GM19452 (cell line): ENCODE results near the gene ATP2A3.

Experiments used
- ATAC-seq: cut with Tn5 transposase; IDR thresholded peaks from one replicate; pipeline ENCODE4 v1.9.1; 2021; ENCODE audit not compliant: unreplicated experiment

ATP2A3 gene

DNA sequence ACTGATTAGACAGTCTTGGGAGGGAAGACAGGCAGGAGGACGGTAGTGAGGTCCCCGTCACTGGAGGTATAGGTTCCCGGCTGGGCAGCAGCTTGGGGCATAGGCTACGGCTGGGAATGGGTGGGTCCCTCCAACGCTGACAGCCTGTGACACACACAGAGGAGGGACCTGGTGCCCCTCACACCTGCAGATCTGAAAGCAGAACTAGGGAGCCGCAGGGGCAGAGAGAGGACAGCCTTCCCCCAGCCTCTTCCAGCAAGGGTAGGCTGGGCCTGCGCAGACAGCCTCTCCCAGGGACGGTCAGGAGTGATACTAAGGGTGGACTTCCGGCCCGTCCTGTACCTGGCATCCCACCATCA, 49.9 kb downstream of the ATP2A3 start:
- ATAC-seq: peak; percentile 48

DNA sequence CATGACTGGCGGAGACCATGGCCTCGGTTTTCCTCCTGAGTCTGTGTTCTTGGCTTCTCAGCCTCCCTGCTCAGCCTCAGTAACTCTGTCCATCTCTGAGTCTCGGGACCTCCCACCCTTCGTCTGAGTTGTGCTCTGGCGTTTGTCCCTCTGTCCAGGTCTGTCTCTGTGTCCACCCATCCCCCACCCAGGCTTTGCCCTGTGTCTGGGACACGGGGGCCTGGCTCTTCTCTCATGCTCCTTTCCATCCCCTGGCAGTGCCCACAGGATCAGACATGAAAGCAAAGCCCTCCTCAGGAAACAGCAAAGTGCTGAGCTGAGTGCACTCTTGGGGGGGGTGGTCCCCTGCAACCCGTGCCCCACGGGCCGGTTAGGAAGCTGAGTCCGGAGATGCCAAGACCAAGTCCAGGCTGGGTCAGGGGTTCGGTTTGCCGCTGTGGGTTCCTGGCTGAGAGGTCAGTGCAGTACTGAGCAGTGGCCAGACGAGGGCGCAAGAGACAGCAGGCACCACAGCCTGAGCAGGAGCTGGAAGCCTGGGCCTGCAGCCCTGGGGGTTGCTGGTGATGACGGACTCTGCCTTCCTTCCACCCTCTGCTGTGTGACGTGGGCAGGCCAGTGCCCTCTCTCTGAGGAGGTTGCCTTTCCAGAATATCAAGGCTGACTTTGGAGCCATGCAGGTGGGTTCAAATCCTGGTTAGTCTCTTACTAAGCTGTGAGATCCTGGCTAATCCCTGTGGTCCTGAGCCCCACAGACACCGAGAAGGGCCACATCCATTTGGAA, 50.5 kb downstream of the ATP2A3 start:
- peak; percentile 39 for ATAC-seq

DNA sequence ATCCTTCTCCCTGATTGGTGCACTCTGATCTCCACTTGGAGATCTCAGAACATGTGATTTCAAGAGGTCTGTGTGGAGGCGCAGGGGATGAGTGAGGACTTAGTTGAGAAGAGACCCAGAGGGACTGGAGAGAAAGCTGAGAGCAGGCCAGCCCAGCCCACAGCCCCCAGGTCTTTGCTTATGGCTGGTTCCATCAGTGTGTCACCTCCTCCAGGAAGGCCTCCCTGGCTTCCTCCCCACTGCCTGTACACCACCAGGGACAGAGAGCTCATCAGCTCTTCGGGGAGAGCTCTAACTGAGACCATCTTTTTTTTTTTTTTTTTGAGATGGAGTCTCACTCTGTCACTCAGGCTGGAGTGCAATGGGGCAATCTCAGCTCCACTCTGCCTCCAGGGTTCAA, 51.4 kb downstream of the ATP2A3 start:
- ATAC-seq: no peak

DNA sequence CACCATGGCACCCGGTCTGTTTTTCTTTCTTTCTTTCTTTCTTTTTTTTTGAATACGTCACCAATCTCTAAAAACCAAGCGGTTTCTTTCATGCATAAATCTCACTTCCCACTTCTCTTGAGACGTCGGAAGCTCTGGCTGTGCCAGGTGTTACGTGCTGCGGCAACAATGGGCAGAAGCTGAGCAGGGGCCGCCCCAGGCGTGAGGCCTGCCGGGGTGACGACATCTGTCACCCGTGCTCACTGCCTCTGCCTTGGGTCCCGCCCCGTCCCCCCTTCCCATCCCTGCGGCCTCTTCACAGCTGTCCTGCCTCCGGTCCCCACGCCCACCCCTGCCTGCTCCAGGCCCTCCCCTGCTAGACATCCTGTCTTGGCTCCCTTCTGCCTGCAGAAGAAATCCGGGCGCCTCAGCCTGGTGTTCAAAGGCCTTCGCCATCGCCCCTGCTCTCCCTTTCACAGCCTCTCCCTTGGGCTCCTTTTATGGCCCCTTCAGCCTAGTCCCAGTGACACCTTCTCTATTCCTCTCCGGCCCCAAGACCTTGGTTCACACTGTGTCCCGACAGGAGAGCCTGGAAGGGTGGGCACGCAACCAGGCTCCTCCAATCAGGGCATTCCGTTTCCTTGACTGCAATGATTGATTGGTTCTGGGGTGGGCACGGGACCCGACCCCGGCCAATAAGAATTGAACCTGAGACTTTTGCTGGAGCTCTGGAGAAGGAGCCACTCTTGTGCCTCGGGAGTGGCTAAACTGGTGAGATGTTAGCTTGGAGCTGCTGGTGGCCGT, 52.8 kb downstream of the ATP2A3 start:
- ATAC-seq: peak; percentile 66

DNA sequence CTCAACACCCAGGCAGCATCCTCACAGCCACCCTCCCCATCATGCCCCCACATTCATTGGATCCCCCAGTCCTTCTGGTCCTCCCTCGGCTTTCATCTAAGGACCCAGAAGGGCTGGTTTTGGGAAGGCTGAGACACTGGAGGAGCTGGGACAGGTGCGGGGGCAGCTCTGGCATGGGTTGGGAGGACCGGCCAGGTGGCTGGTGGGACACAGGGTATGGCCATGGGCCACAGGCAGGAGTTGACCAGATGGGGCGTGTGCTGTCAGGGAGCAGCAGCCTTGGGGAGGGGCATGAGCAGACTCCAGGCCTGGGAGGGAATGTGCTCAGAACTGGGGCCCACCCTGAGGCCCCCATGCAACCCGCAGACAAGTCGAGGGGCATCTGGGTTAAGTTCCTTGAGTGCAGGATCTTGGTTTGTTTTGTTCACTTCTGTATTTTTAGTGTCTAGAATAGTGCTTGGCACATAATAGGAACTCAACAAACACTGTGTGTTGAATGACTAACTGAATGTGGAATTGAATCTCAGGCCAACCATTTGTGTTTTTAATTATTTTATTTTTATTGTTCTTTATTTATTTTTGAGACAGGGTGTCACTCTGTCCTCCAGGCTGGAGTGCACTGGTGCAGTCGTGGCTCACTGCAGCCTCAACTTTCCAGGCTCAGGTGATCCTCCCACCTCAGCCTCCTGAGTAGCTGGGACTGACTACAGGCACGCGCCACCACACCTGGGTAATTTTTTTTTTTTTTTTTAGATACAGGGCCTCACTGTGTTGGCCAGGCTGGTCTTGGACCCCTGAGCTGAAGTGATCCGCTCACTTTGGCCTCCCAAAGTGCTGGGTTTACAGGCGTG, 53.6 kb downstream of the ATP2A3 start:
- no peak for ATAC-seq

DNA sequence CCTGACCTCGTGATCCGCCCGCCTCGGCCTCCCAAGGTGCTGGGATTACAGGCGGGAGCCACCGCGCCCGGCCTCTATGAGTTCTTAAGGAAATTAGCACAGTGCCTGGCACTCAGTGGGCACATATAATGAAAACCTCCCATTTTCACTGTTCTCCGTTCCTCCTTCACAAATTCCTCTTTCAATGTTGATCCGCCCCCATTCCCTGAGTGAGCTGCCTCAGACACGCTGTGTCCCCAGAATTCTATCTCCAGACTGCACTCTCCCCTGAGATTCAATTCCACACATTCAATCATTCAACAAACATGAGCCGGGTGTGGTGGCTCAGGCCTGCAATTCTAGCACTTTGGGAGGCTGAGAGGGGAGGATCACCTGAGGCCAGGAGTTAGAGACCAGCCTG, 55.0 kb downstream of the ATP2A3 start:
- ATAC-seq: no peak

DNA sequence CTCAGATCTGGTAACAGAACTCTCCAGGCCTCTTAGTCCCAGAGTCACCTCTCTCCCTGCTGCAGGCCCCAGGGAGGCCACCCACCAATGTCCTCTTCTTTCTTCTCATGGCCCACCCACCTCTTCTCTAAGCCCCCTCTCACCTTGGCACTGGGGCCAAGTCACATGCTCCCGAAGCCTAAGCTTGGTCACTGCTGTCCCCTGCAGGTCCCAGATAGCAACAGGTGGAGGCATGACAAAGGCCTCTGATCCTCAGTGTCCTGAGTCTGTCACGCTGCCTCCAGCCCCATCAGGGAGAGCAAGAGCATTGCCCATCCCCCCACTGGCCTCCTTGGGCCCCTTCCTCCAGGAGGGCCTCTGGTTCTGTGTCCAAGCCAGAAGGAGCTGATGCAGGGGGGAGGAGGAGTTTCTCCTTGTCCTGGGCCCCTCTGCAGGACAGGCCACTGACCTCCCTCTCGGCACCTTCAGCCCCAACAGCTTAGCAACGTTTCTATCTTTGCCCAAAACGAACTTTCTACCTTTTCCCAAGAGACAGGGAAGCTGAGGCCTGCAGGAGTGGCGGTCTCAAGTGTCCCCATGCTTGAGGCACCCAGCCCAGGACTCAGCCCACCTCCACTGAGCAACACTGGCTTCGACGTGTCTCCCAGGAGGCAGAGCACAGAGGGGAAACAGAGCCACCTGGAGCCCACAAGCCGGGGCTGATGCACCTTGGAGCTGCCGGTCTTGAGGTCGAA, 56.6 kb downstream of the ATP2A3 start:
- no peak for ATAC-seq

DNA sequence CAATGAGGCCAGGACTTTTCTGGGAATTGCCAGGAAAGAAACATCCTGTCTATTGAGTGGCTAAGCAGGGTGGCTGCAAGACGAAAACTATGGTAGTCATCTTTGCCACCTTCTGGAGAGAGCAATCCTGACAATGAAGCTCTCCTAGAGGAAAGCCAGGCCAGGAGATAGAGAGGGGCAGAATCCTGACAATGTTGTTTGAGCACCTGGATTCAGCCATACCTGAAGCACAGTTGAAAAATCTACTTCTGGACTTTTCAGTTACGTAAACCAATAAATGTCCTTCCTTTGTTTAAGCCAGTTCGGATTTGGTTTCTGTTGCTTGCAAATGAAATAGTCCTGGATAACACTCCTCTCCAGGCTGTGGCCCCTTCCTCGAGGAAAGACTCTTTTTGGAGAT, 57.4 kb downstream of the ATP2A3 start:
- no peak for ATAC-seq

DNA sequence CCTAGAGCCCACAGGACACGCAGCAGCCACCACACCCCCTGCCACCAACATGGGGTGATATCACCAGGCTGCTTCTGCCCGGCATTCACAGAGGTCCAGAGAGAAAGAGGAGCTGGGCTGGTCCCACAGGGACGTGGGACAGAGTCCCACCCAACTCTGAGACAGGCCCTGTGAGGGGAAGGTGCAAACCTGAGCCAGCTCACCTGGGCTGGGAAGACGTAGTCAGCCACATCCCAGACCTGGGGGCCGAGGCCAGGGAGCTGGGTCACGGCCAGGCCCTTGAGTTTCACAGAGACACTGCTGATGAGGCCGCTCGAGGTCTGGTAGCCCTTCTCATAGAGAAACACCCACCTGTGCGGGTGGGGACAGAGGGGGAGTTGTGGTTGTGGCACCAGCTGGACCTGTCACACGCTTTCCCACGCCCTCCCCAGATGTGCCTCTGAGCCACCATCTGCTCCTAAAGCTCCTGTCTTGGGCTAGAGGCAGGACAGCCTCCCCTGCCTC, 59.2 kb downstream of the ATP2A3 start:
- ATAC-seq: no peak

DNA sequence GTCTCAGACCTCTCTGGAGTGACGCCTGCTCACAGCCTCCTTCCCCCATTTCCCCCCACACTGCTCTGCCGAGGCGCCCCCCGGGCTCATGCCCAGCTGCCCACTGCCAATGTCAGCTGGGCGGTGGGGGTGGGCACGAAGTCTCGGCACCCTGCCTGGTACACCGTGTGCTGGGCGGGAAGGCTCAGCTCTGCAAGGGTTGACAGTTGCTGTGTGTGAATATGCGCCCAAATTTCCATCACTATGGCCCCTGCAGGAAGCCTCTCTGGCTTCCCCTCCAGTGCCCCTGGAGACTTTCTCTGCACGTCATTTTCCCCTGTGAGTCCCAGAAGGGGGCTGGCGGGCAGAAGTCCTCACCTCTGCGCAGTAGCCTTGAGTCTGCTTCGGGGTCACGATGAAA, 59.7 kb downstream of the ATP2A3 start:
- no peak for ATAC-seq

DNA sequence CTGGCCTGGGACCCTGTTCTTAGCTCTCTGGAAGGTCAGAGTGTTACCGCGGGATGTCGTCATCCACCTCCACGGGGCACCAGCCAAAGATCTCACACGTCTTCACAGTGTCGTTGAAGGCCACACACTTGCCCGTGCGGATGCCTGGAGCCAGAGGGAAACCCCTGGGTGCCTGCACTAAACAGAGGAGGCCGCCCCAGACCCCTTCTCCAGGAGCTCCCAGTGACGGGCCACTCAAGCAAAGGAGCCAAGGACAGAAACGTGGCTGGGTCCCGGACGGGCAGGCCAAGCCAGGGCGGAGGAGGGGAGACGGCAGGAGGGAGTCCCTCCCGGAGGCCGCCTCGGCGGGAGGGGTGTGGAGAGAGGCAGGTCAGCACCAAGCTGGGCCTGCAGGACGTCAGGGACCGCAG, 60.4 kb downstream of the ATP2A3 start:
- ATAC-seq: no peak

DNA sequence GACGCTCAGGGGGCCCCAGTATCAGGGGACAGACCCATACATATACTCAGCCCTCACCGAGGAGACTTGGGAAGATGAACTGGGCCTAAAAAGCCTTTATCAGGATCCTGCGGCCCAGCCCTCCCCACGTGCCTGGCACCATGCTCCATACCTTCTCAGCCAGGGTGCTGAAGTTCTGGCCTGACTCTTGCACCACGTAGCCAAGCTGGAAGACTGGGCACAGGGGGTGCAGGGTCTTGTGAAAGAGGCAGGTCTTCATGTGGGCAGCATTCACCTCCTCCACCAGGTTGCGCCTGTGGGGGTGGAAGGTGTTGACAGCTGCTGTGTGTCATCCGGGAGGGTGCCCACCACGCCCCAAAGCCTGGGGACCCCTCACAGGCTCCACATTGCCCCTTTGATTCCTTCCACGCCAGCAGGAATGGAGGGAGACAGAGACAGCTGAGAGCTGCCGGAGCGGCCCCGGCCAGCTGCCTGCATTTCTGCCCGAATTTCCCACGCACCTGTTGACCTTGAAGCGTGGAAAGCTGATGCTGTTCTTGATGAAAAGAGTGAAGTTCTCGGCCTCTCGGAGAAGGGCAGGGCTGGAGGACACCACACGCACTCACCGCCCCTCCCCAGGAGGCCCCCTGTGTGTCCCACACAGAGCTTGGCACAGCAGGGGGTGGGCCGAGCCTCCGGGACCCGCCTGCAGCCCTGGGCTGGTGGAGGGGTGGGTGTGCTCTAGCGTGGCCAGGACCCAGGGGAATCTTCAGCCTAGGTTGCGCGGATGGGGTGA, 61.0 kb downstream of the ATP2A3 start:
- ATAC-seq: no peak

DNA sequence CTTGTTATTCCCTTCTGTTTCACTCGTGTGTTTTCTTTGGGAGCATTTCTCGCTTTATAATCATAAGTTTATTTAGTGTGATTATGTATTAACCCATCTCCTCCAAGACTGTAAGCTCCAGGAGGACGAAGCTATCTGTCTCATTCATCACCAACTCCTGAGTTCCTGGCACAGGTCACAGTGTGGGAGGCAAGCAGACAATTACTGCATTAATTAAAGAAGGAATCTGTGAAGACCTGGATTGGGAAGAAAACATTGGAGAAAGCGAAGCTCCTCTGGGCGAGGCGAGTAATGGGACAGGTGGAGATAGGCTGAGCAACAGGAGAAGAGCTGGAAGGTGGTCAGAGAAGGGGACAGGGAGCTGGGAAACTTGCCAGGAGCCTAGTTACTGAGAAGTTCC, 63.6 kb downstream of the ATP2A3 start:
- ATAC-seq: no peak

DNA sequence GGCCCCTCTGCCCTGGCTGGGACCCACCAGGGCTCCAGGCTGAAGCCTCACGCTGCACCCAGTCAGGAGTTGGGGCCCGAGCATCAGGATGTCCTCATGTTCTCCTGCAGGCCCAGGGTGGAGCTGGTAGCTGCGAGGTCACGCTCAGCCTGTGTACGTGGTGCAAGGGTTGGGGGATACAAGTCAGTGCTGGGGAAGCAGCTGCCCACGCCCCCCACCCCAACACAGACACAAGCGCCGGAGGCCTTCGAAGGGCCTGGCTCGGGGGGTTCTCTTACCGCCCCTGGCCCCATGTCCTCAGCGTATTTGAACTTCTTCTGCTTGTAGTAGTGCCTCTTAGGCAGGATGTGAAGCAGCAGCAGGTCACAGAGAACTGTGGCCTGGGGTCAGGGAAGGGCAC, 66.5 kb downstream of the ATP2A3 start:
- no peak for ATAC-seq

DNA sequence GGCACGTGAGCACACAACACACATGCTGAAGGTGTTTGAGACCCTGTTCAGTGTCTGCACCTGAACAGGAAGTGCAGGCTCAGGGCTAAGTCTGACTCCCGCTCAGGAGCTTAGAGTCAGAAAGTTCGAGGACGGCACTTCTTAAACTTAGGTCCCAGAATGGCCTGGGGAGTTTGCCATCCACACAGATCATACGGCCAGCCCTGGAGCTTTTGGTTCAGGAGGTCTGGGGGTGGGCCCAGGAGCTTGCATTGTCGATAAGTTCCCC, 67.3 kb downstream of the ATP2A3 start:
- no peak for ATAC-seq

DNA sequence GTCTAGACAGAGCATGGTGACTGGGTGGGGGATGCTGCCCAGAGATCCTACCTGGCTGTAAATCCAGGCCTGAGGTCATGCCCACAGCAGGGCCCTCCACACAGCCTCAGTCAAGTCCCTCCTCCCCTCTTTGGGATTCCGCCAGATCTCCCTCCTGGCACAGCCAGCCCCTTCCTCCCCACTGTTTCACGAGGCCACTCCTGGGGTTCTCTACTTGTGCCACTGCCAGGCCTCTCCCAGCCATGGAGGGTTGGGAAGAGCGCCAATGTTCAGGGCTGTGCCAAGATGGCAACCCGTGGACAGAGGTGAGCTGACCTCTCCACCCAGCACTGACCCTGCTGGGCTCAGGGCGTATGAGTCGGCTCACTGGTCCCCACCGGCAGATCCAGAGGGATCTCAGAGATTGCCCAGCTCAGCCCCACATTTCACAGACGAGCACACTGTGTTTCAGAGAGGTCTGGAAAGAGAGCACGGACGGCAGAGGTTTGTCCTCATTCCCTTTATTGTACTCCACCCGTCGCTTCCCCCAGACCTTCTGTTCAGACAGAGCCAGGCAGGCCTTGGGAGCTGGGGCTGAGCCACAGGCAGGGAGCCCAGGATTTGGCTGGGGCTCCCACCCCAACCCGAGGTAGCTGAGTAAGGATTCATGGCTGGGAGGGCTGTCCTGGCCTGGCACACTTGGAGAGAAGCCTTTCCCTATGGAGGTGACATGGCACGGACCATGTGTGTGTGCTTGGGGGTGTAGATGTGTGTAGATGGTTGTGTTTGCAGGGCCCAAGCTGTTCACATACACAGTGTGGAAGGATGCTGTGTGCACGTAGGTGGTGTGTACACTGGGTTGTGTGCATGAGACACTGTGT, 67.9 kb downstream of the ATP2A3 start:
- ATAC-seq: no peak

DNA sequence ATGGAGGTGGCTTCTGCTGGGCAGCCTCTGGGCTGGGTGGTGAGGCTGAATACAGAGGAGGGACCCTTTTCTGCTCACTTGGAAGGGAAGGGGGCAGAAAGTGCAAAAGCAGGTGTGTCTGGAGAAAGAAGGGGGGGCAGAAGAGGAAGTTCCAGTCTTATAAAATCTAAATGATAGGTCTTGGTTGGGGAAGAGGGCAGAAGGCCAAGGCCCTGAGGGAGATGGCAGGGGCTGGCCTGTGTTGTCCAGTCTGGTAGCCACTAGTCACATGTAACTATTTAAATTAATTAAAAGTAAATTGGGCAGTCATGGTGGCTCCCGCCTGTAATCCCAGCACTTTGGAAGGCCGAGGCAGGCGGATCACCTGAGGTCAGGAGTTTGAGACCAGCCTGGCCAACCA, 68.9 kb downstream of the ATP2A3 start:
- ATAC-seq: no peak

DNA sequence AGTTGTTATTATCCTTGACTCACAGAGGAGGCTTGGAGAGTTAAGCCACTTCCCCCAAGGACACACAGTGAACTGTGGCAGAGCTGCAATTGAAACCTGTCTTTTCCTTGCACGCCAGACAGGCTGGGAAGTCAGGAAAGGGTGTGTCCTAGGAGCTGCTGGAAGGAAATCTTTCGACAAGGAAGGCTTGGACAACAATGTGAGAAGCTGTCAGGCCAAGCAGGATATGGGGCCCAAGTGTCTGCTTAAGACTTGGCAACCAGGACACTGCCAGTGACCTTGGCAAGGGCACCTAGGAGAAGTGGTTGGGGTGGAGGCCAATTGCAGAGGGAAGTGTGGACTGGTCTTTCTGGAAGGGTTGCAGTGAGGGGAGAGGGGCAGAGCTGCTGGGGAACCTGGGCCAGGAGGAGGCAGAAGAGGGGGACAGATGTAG, 69.3 kb downstream of the ATP2A3 start:
- no peak for ATAC-seq

DNA sequence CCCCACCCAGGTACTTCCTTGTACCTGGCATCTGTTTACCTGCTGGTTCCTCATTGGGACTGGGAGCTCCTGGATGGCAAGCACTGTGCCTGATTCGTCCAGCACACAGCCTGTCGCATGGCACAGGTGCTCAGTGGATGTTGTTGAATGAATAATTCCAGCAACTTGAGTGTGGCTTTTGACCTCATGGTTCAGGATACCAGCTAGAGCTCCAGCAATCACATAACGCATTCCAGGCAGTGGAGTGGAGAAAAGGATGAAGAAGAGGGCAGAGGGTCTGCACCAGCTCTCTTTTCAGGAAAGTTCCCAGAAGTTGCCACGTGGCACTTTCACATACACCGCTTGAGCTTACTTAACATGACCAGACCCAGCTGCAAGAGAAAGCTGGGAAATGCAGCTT, 70.0 kb downstream of the ATP2A3 start:
- ATAC-seq: no peak
